Small intestine (tissue), 7 donors: ENCODE measurements around the gene SLC12A9. TPM values are rescaled to one million over a fixed set of nuclear protein-coding genes. Genes with fewer than 3 reads are reported as not detected.

Source experiments
- DNase-seq, 2 donors: peaks; one replicate each; pipeline versions ENCODE4 v3.0.0 to v3.0.0-alpha.2; 2013
- FAIRE-seq: peaks from 2 replicates; lab custom pipeline; 2012; peaks lifted over from hg19 to GRCh38; lab: Jason Lieb, UNC
- H3K27ac ChIP-seq, 3 donors: one replicate each; pipeline ENCODE4 v1.5.1; 2013; ENCODE audit warnings: low read length in 2 of 3, mild to moderate bottlenecking in 2 of 3, control low read depth in 1 of 3, inconsistent platforms in 1 of 3, low read depth in 1 of 3, moderate library complexity in 1 of 3
- H3K27me3 ChIP-seq, 3 donors: one replicate each; pipeline ENCODE4 v1.6.1; 2013; ENCODE audit warnings: low read length in 3 of 3, inconsistent platforms in 1 of 3; ENCODE audit not compliant: control insufficient read depth in 3 of 3, insufficient read depth in 3 of 3
- H3K36me3 ChIP-seq, 3 donors: one replicate each; pipeline ENCODE4 v1.6.1; 2013; ENCODE audit warnings: low read length in 3 of 3, inconsistent platforms in 1 of 3, low read depth in 1 of 3, mild to moderate bottlenecking in 1 of 3, moderate library complexity in 1 of 3; ENCODE audit not compliant: control insufficient read depth in 3 of 3, insufficient read depth in 2 of 3
- H3K4me1 ChIP-seq, 3 donors: one replicate each; pipeline ENCODE4 v1.6.1; 2013; ENCODE audit warnings: low read length in 2 of 3, inconsistent platforms in 1 of 3, low read depth in 1 of 3, mild to moderate bottlenecking in 1 of 3, moderate library complexity in 1 of 3; ENCODE audit not compliant: control insufficient read depth in 3 of 3, insufficient read depth in 2 of 3
- H3K4me3 ChIP-seq, 3 donors: one replicate each; pipeline ENCODE4 v1.5.1; 2013; ENCODE audit warnings: low read length in 3 of 3, control low read depth in 1 of 3, inconsistent platforms in 1 of 3, low read depth in 1 of 3, mild to moderate bottlenecking in 1 of 3, moderate library complexity in 1 of 3
- H3K9me3 ChIP-seq, 2 donors: one replicate each; pipeline ENCODE4 v1.6.1; 2013; ENCODE audit warnings: low read depth in 1 of 2, low read length in 1 of 2; ENCODE audit not compliant: control insufficient read depth in 2 of 2, insufficient read depth in 1 of 2
- WGBS, 3 donors: extraction: QIAGEN DNeasy Blood & Tissue Kit; methylation state at CpG; one replicate each; pipeline ENCODE4 v1.1.7; 2013; 5-methylcytosine and 5-hydroxymethylcytosine counted together
- polyA plus RNA-seq, 4 donors: library from polyadenylated mRNA; stranded (reverse) in 3 of 4; unstranded in 1 of 4; fragments of 200-250 nt in 3 of 4; fragments of 120-200 nt in 1 of 4; gene quantifications; one replicate each; pipeline versions ENCODE4 v1.2.1 to v1.2.3, GENCODE V29; 2013
- donor health status: healthy with polysubstance abuse.
- donor health status: control.
- donor health status: control.
- donor health status: Bipolar disorder and iron deficiency.
- donor health status: healthy.

Gene SLC12A9
- polyA plus RNA-seq, 4 donors, result 10.5 to 28.8 (median 19.5) TPM

GRCh38 chr7:100860702-100861615 is 8.4 kb downstream of the SLC12A9 start:
- peaks cover 4 to 68% (median 6%) of the 10 kb centered on the region in 3 donors for H3K36me3 ChIP-seq
- no peak for DNase-seq

DNA sequence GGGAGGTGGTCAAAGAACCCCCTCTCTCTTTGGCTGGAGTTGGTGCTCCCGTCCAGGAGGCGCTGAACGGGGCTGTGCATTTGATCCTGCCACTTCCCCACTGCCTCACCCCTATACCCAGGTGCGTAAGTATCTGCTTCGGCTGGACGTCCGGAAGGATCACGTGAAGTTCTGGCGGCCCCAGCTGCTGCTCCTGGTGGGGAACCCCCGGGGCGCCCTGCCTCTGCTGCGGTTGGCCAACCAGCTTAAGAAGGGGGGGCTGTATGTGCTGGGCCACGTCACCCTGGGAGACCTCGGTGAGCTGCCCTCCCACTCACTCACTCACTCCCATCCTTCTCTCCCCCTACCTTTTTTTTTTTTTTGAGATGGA is 9.1 kb downstream of the SLC12A9 start:
- Histone ChIP-seq H3K27me3 (no peaks in the 10 kb centered on the region), H3K27ac (no peak overlapping the region), H3K4me1 (peaks cover 4% of the 10 kb centered on the region in 3 donors), H3K36me3 (peaks cover 4 to 70% (median 6%) of the 10 kb centered on the region in 3 donors), H3K4me3 (no peak overlapping the region), H3K9me3 (no peaks in the 10 kb centered on the region)
- DNase-seq, result no peak
- 95% methylated on average over 14 of the region's 14 CpGs for WGBS, 3 donors
- no peak for FAIRE-seq

More at GRCh38 chr7:100860702-100861615, 8.4 kb downstream of the SLC12A9 start:
- Histone ChIP-seq H3K4me3 (no peak overlapping the region), H3K27me3 (no peaks in the 10 kb centered on the region), H3K4me1 (peaks cover 0 to 4% (median under 1%) of the 10 kb centered on the region in 3 donors), H3K27ac (no peak overlapping the region), H3K9me3 (no peaks in the 10 kb centered on the region)
- WGBS, 3 donors, result 83 to 92% (median 91%) methylated on average over 18 of the region's 18 CpGs
- FAIRE-seq, result no peak

DNA sequence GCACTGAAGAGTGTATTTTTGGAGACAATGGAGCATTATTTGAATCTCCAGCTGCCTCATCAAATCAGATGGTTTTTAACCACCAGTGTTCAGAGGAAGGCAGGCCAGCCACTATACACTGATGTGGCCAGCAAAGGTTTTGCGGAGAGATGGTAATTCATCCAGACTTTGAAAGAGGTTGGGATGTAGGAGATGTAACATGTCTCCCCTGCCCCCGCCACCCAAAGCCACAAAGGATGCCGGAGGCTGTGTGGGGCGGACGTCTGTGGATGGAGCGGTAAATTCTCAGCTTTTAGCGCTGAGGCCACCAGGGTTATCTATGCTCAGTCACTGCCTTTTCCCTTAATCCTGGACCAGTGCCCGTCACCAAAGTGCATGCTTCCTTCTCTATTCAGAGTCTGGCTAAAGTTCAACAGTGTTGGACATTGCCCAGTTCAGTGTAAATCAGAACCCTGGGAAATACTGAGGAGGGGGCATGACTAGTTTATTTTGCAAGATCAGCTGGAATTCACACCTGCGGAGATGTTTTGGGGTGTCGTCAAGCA is 11.0 kb downstream of the SLC12A9 start:
- DNase-seq (peak; percentile 52 to 89), FAIRE-seq (no peak)
- Histone ChIP-seq H3K27ac (no peak overlapping the region), H3K9me3 (no peaks in the 10 kb centered on the region), H3K4me3 (no peak overlapping the region), H3K27me3 (no peaks in the 10 kb centered on the region), H3K4me1 (peaks cover 4 to 10% (median 4%) of the 10 kb centered on the region in 3 donors), H3K36me3 (peaks cover 3 to 59% (median 4%) of the 10 kb centered on the region in 3 donors)
- WGBS, 3 donors, result 21 to 50% (median 39%) methylated on average over 10 of the region's 10 CpGs

DNA sequence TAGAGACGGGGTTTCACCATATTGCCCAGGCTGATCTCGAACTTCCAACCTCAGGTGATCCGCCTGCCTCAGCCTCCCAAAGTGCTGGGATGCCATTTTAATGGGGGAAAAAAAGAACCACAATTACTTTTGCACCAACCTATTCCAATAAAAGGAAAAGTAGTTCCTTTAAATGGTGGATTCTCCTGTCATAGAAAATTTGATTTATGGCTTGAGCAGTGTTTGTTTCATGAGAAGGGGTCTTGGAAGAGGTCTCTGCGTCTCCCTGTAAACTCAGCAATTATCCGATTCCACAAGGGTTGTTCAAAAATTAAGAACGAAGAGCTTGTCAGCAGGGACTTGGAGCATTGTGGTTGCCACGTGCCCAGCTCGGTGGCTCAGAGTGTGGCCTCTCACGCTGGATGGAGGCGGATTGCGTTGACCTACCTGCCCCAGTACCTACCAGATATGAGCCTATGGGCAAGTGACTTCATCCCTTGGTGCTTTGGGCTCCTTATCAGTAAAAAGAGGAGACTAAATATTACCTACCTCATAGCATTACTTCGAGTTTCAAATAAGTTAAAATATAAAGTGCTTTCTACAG is 11.8 kb downstream of the SLC12A9 start:
- DNase-seq, result no peak
- WGBS, 3 donors, result 90 to 92% (median 91%) methylated on average over 12 of the region's 12 CpGs
- Histone ChIP-seq H3K9me3 (no peaks in the 10 kb centered on the region), H3K27me3 (no peaks in the 10 kb centered on the region), H3K4me3 (no peak overlapping the region), H3K4me1 (peaks cover 4 to 17% (median 4%) of the 10 kb centered on the region in 3 donors), H3K27ac (no peak overlapping the region), H3K36me3 (peaks cover 0 to 59% (median 4%) of the 10 kb centered on the region in 3 donors)
- FAIRE-seq, result no peak

- H3K27ac ChIP-seq, result peak overlapping the region in 2 of 3 donors; percentile 64 to 94
- no peaks in the 10 kb centered on the region for H3K9me3 ChIP-seq
- DNase-seq, result no peak
- peak overlapping the region in 1 of 3 donors; percentile 47 for H3K4me3 ChIP-seq
- no peaks in the 10 kb centered on the region for H3K27me3 ChIP-seq
- FAIRE-seq, result no peak
- H3K36me3 ChIP-seq, result peaks cover 0 to 55% (median 0%) of the 10 kb centered on the region in 3 donors
- 80 to 82% (median 81%) methylated on average over 17 of the region's 17 CpGs for WGBS, 3 donors
- peaks cover 4 to 17% (median 4%) of the 10 kb centered on the region in 3 donors for H3K4me1 ChIP-seq
Observed at GRCh38 chr7:100865372-100865911, 12.9 kb downstream of the SLC12A9 start.

DNA sequence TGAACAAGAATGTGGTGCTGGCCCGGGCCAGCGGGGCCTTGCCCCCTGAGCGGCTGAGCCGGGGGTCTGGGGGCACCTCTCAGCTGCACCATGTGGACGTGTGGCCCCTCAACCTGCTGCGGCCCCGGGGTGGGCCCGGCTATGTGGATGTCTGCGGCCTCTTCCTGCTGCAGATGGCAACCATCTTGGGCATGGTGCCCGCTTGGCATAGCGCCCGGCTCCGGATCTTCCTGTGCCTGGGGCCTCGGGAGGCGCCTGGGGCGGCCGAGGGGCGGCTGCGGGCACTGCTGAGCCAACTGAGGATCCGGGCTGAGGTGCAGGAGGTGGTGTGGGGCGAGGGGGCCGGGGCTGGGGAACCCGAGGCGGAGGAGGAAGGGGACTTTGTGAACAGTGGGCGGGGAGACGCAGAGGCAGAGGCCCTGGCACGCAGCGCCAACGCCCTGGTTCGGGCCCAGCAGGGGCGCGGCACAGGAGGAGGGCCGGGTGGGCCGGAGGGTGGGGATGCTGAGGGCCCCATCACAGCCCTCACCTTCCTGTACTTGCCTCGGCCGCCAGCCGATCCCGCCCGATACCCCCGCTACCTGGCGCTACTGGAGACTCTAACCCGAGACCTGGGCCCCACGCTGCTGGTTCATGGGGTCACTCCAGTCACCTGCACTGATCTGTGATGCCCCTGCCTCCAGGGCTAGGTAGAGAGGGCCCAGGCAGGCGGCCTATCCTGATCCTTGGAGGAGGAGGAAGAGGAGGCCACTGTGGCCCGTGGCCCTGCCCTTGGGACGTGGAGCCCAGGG is 13.6 kb downstream of the SLC12A9 start:
- WGBS, 3 donors, result 24 to 56% (median 39%) methylated on average over 33 to 46 of the region's 46 CpGs
- H3K36me3 ChIP-seq, result peaks cover 0 to 55% (median 0%) of the 10 kb centered on the region in 3 donors
- H3K27me3 ChIP-seq, result no peaks in the 10 kb centered on the region
- peaks cover 4 to 17% (median 4%) of the 10 kb centered on the region in 3 donors for H3K4me1 ChIP-seq
- peak overlapping the region in 1 of 3 donors; percentile 47 for H3K4me3 ChIP-seq
- DNase-seq (peak in 1 of 2 donors; percentile 77), FAIRE-seq (no peak)
- no peaks in the 10 kb centered on the region for H3K9me3 ChIP-seq
- peak overlapping the region; percentile 64 to 94 (median 91) for H3K27ac ChIP-seq

GRCh38 chr7:100866729-100867039 is 14.2 kb downstream of the SLC12A9 start:
- Histone ChIP-seq H3K27me3 (no peaks in the 10 kb centered on the region), H3K4me1 (peaks cover 4 to 17% (median 4%) of the 10 kb centered on the region in 3 donors), H3K4me3 (peak overlapping the region in 2 of 3 donors; percentile 47 to 79), H3K36me3 (peaks cover 0 to 55% (median 0%) of the 10 kb centered on the region in 3 donors), H3K27ac (peak overlapping the region in 2 of 3 donors; percentile 91 to 94), H3K9me3 (no peaks in the 10 kb centered on the region)
- no peak for FAIRE-seq
- DNase-seq, result no peak
- WGBS, 3 donors, result 43 to 52% (median 48%) methylated on average over 4 to 5 of the region's 5 CpGs
